Activated T-helper 2 cell treated with anti-CD3 and anti-CD28 coated beads, Interferon-gamma antibody, Interleukin-2, Interleukin-4, amounts not matched to agents 10 μg/mL and 5 μg/mL and 100 μg/mL, durations not matched to agents 14 hours and 24 hours and 36 hours (primary cell): ENCODE data around the gene IFT172. TPM values are rescaled to one million over a fixed set of nuclear protein-coding genes. Genes with fewer than 3 reads are reported as not detected.
A peak's percentile ranks its signal among the peaks of the same experiment; 100 is the strongest.

Experiments
- DNase-seq: peaks from one replicate; pipeline ENCODE4 v3.0.0; 2021; ENCODE audit warnings: low spot score
- H3K27ac Mint-ChIP-seq: one replicate; pipeline ENCODE4 v1.8.0; 2021; ENCODE audit warnings: mixed read lengths
- H3K27me3 Mint-ChIP-seq: one replicate; pipeline ENCODE4 v1.8.0; 2021; ENCODE audit warnings: low read depth, mixed read lengths
- H3K36me3 Mint-ChIP-seq: one replicate; pipeline ENCODE4 v1.8.0; 2021; ENCODE audit warnings: low read depth, mixed read lengths
- H3K4me1 Mint-ChIP-seq: one replicate; pipeline ENCODE4 v1.8.0; 2021; ENCODE audit warnings: low read depth, mixed read lengths
- H3K4me3 Mint-ChIP-seq: one replicate; pipeline ENCODE4 v1.8.0; 2021; ENCODE audit warnings: low read depth, mild to moderate bottlenecking, moderate library complexity, mixed read lengths
- H3K9me3 Mint-ChIP-seq: one replicate; pipeline ENCODE4 v1.8.0; 2021; ENCODE audit warnings: mixed read lengths
- intact Hi-C: fragments of 100-400 bp; cut with micrococcal nuclease; formaldehyde crosslinking; loops from one replicate; pipeline ENCODE4 v1.15.1; 2023
- total RNA-seq: library from RNA; stranded (reverse); gene quantifications from 2 replicates; pipeline ENCODE4 v1.2.3, GENCODE V29; 2022

The IFT172 gene
- total RNA-seq, 1 donor from 2014 or later: 16.4 TPM

- Mint-ChIP-seq H3K9me3 (no peaks in the 10 kb centered on the region), H3K27ac (no peak overlapping the region), H3K36me3 (no peaks in the 10 kb centered on the region), H3K4me3 (no peak overlapping the region), H3K4me1 (no peaks in the 10 kb centered on the region), H3K27me3 (peaks cover 29% of the 10 kb centered on the region)
- intact Hi-C loops: no loop called here
- DNase-seq: no peak
These were observed 12.6 kb upstream of the IFT172 start for GRCh38 chr2:27502142-27502541.

GRCh38 chr2:27501042-27501441 is 11.5 kb upstream of the IFT172 start:
- Mint-ChIP-seq H3K4me1 (no peaks in the 10 kb centered on the region), H3K27me3 (peaks cover 39% of the 10 kb centered on the region), H3K27ac (no peak overlapping the region), H3K36me3 (no peaks in the 10 kb centered on the region), H3K4me3 (no peak overlapping the region), H3K9me3 (no peaks in the 10 kb centered on the region)
- no peak for DNase-seq
- intact Hi-C loops: no loop called here

- intact Hi-C loops: loop anchor here (10.0 kb wide), 1 partner anchor 86 kb away; the partner anchor contains the start of gene ZNF512
- H3K4me3 Mint-ChIP-seq: no peak overlapping the region
- no peaks in the 10 kb centered on the region for H3K9me3 Mint-ChIP-seq
- DNase-seq: no peak
- H3K27ac Mint-ChIP-seq: no peak overlapping the region
- peaks cover 53% of the 10 kb centered on the region for H3K27me3 Mint-ChIP-seq
- H3K36me3 Mint-ChIP-seq: no peaks in the 10 kb centered on the region
- H3K4me1 Mint-ChIP-seq: peaks cover 4% of the 10 kb centered on the region
These were observed 9.4 kb upstream of the IFT172 start for GRCh38 chr2:27498975-27499374.

GRCh38 chr2:27497288-27497627 is 7.7 kb upstream of the IFT172 start:
- Mint-ChIP-seq H3K4me3 (no peak overlapping the region), H3K9me3 (no peaks in the 10 kb centered on the region), H3K36me3 (no peaks in the 10 kb centered on the region), H3K27me3 (peaks cover 62% of the 10 kb centered on the region), H3K27ac (no peak overlapping the region), H3K4me1 (peaks cover 4% of the 10 kb centered on the region)
- intact Hi-C loops: loop anchor here (10.0 kb wide), 1 partner anchor 88 kb away; the partner anchor contains the start of gene ZNF512
- no peak for DNase-seq

GRCh38 chr2:27496357-27497287 is 7.1 kb upstream of the IFT172 start, which contains the start of gene GCKR:
Gene GCKR, plus strand, starts transcription at chr2:27496839. Its CDS starts 66 bp downstream, at chr2:27496905.
- peaks cover 58% of the 10 kb centered on the region for H3K27me3 Mint-ChIP-seq
- intact Hi-C loops: loop anchor here (10.0 kb wide), 1 partner anchor 88 kb away; the partner anchor contains the start of gene ZNF512
- H3K9me3 Mint-ChIP-seq: no peaks in the 10 kb centered on the region
- DNase-seq: no peak
- peaks cover 4% of the 10 kb centered on the region for H3K4me1 Mint-ChIP-seq
- H3K36me3 Mint-ChIP-seq: no peaks in the 10 kb centered on the region
- H3K4me3 Mint-ChIP-seq: peak within 1 kb of the TSS; percentile 73
- no peak within 1 kb of the TSS for H3K27ac Mint-ChIP-seq

GRCh38 chr2:27495840-27496356 is 6.4 kb upstream of the IFT172 start:
- Mint-ChIP-seq H3K9me3 (no peaks in the 10 kb centered on the region), H3K4me3 (peak overlapping the region; percentile 73), H3K4me1 (peaks cover 7% of the 10 kb centered on the region), H3K27ac (no peak overlapping the region), H3K36me3 (no peaks in the 10 kb centered on the region), H3K27me3 (peaks cover 56% of the 10 kb centered on the region)
- intact Hi-C loops: loop anchor here (10.0 kb wide), 1 partner anchor 89 kb away; the partner anchor contains the start of gene ZNF512
- DNase-seq: no peak

GRCh38 chr2:27494944-27495554 is 5.5 kb upstream of the IFT172 start, which contains the start of gene FNDC4:
Gene FNDC4, minus strand, starts transcription at chr2:27495200. Its CDS starts 521 bp downstream, at chr2:27494679.
- H3K4me3 Mint-ChIP-seq: peak within 1 kb of the TSS; percentile 73
- intact Hi-C loops: loop anchor here (10.0 kb wide), 1 partner anchor 90 kb away; the partner anchor contains the start of gene ZNF512
- H3K36me3 Mint-ChIP-seq: no peaks in the 10 kb centered on the region
- DNase-seq: no peak
- no peak within 1 kb of the TSS for H3K27ac Mint-ChIP-seq
- H3K4me1 Mint-ChIP-seq: peaks cover 13% of the 10 kb centered on the region
- peaks cover 53% of the 10 kb centered on the region for H3K27me3 Mint-ChIP-seq
- H3K9me3 Mint-ChIP-seq: no peaks in the 10 kb centered on the region

GRCh38 chr2:27494284-27494943 is 4.9 kb upstream of the IFT172 start:
- H3K9me3 Mint-ChIP-seq: no peaks in the 10 kb centered on the region
- peaks cover 18% of the 10 kb centered on the region for H3K4me1 Mint-ChIP-seq
- peaks cover 52% of the 10 kb centered on the region for H3K27me3 Mint-ChIP-seq
- DNase-seq: no peak
- intact Hi-C loops: loop anchor here (10.0 kb wide), 1 partner anchor 90 kb away; the partner anchor contains the start of gene ZNF512
- H3K36me3 Mint-ChIP-seq: no peaks in the 10 kb centered on the region
- no peak overlapping the region for H3K27ac Mint-ChIP-seq
- peak overlapping the region; percentile 56 for H3K4me3 Mint-ChIP-seq

- peaks cover 23% of the 10 kb centered on the region for H3K4me1 Mint-ChIP-seq
- peaks cover 50% of the 10 kb centered on the region for H3K27me3 Mint-ChIP-seq
These were observed 4.4 kb upstream of the IFT172 start for GRCh38 chr2:27493948-27494283.

GRCh38 chr2:27492557-27492956 is 3.0 kb upstream of the IFT172 start:
- peaks cover 37% of the 10 kb centered on the region for H3K27me3 Mint-ChIP-seq
- H3K9me3 Mint-ChIP-seq: no peaks in the 10 kb centered on the region
- no peak overlapping the region for H3K4me3 Mint-ChIP-seq
- intact Hi-C loops: loop anchor here (10.0 kb wide), 1 partner anchor 92 kb away; the partner anchor contains the start of gene ZNF512
- no peaks in the 10 kb centered on the region for H3K36me3 Mint-ChIP-seq
- peaks cover 23% of the 10 kb centered on the region for H3K4me1 Mint-ChIP-seq
- DNase-seq: no peak
- no peak overlapping the region for H3K27ac Mint-ChIP-seq

More at GRCh38 chr2:27493948-27494283, 4.4 kb upstream of the IFT172 start:
- Mint-ChIP-seq H3K27ac (no peak overlapping the region), H3K9me3 (no peaks in the 10 kb centered on the region), H3K36me3 (no peaks in the 10 kb centered on the region), H3K4me3 (peak overlapping the region; percentile 56)
- no peak for DNase-seq
- intact Hi-C loops: loop anchor here (10.0 kb wide), 1 partner anchor 91 kb away; the partner anchor contains the start of gene ZNF512

- Mint-ChIP-seq H3K4me1 (peaks cover 19% of the 10 kb centered on the region), H3K27me3 (peaks cover 10% of the 10 kb centered on the region), H3K9me3 (no peaks in the 10 kb centered on the region), H3K27ac (peak overlapping the region; percentile 74), H3K36me3 (no peaks in the 10 kb centered on the region), H3K4me3 (peak overlapping the region; percentile 86)
- DNase-seq: no peak
- intact Hi-C loops: loop anchor here (1.0 to 2.0 kb wide), 2 partner anchors 61 to 140 kb away; partner anchors contain the start of genes CCDC121, GPN1 and NRBP1
These were observed 435 bp downstream of the IFT172 start for GRCh38 chr2:27489118-27489497.

GRCh38 chr2:27485496-27485895 is 4.0 kb downstream of the IFT172 start:
- Mint-ChIP-seq H3K4me3 (no peak overlapping the region), H3K27me3 (no peaks in the 10 kb centered on the region), H3K9me3 (no peaks in the 10 kb centered on the region), H3K27ac (no peak overlapping the region), H3K4me1 (peaks cover 13% of the 10 kb centered on the region), H3K36me3 (no peaks in the 10 kb centered on the region)
- intact Hi-C loops: no loop called here
- DNase-seq: no peak
